ENCODE data around the gene KAT14.

GRCh38 chr20:18188434-18188833 is 50.8 kb downstream of the KAT14 start:
- no peak for TF ChIP-seq POLR2A (IDR thresholded peaks at IDR 0.05)
- TF ChIP-seq CTCF (IDR thresholded peaks at IDR 0.05), result no peak
